ENCODE results near the gene PDE4C.

Gene PDE4C

DNA sequence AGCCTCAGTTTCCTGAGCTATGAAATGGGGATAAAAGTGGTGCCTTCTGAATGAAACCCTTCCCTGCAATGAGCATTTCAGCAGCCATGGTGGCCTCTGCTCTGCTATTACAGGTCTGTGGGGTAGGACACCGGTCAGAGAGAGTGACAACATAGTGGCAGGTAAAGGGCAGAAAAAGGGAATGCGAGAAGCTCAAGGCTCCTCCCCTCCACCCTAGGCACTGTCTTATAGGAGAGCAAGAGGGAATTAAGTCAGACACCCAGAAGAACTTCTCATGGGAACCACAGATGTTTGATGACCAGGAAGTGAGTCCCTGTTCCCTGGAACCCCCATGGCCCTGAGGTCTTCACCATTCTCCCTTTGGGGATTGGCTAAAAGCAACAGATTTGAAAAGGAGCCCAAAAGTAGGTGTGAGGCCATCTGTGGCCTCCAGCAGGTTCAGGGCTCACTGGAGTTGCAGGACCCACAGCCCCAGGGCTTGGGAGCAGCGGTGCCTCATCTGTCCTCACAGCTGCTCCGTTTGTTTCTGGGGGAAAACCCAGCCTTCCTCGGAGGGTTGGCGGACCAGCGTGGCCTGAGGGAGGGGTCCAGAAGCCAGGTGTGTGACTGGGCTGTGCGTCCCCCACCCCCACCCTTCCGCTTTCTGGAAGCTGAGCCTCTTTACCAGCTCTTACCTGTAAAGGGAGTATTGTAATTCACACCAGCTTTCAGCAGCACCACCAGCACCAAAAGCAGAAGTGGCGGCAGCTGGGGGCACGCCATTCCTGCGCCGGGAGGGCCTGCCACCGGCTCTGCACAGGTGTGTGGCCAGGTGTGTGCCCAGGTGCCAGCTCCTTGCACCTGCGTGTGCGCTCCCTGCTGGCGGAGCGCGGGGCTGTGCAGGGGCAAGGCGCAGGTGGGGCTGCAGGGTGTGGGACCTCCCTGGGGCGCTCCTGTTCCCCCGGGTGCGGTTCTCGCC is 28.6 kb upstream of the PDE4C start:
- DNase-seq (ENCODE audit: low read depth in 2 of 2) = no peak

DNA sequence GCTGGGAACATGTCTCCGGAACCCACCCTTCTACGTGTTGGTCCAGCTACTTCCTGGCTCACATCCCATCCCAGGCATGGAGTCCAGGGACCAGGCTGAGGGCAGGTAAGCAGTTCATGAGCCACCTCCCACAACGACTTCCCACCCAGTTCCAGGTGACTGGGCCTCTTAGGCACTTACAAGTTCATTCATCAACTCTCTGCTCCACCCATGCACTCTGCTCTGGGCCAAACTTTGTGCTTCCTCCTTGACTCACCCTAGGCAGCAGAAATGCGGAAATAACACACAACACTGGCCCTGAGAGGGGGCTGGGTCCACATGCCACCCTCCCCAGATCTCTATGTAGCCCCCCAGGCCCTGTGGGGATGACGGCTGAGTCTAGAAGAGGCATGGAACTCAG is 27.5 kb upstream of the PDE4C start:
- DNase-seq (ENCODE audit: low read depth in 2 of 2) = no peak

- no peak for DNase-seq (ENCODE audit: low read depth in 2 of 2)
Measured at GRCh38 chr19:18253130-18253529, 26.9 kb upstream of the PDE4C start.

- no peak for DNase-seq (ENCODE audit: low read depth in 2 of 2)
Measured at GRCh38 chr19:18252370-18252717, 26.1 kb upstream of the PDE4C start.

- DNase-seq (ENCODE audit: low read depth in 2 of 2) = peak; percentile 63 to 64
Measured at GRCh38 chr19:18251587-18252369, 25.5 kb upstream of the PDE4C start.

- no peak for DNase-seq (ENCODE audit: low read depth in 2 of 2)
Measured at GRCh38 chr19:18249834-18250233, 23.6 kb upstream of the PDE4C start.

DNA sequence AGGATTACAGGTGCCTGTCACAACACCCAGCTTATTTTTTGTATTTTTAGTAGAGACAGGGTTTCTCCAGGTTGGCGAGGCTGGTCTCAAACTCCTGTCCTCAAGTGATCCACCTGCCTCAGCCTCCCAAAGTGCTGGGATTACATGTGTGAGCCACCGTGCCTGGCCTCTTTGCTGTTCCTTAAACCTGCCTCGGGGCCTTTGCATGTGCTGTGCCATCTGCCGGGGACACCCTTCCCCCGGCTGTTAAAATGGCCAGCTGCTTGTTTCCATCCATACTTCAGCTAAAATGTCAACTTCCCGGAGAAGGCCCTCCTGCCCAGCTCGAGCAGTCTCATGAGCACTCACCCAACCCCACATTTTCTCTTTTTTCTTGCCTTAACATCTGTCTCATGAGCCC is 19.1 kb upstream of the PDE4C start:
- no peak for DNase-seq (ENCODE audit: low read depth in 2 of 2)

- no peak for DNase-seq (ENCODE audit: low read depth in 2 of 2)
Measured at GRCh38 chr19:18239303-18239702, 13.1 kb upstream of the PDE4C start.

DNA sequence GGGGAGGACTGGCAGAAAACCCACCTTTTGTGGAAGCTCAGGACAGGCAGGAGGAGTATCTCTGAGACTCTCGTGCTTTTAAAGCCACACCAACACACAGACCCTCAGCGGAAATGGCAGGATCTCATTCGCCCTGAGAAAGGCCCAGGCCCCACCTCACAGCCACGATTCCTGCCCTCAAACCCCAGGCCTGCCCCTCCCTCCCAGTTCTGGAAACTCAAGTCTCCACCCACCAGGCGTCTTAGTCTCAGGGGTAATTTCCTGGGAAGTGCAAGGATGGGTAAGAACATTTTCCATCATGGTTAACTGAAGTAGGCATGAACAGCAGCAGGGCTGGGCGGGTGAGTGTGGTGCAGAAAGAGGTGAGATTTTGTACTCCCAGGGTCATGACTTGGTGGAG is 8.0 kb upstream of the PDE4C start:
- DNase-seq (ENCODE audit: low read depth in 2 of 2) = no peak

GRCh38 chr19:18233224-18233825 is 7.1 kb upstream of the PDE4C start:
- no peak for DNase-seq (ENCODE audit: low read depth in 2 of 2)

- DNase-seq (ENCODE audit: low read depth in 2 of 2) = no peak
Measured at GRCh38 chr19:18232540-18233223, 6.4 kb upstream of the PDE4C start.

- no peak for DNase-seq (ENCODE audit: low read depth in 2 of 2)
Measured at GRCh38 chr19:18231775-18232174, 5.5 kb upstream of the PDE4C start.

DNA sequence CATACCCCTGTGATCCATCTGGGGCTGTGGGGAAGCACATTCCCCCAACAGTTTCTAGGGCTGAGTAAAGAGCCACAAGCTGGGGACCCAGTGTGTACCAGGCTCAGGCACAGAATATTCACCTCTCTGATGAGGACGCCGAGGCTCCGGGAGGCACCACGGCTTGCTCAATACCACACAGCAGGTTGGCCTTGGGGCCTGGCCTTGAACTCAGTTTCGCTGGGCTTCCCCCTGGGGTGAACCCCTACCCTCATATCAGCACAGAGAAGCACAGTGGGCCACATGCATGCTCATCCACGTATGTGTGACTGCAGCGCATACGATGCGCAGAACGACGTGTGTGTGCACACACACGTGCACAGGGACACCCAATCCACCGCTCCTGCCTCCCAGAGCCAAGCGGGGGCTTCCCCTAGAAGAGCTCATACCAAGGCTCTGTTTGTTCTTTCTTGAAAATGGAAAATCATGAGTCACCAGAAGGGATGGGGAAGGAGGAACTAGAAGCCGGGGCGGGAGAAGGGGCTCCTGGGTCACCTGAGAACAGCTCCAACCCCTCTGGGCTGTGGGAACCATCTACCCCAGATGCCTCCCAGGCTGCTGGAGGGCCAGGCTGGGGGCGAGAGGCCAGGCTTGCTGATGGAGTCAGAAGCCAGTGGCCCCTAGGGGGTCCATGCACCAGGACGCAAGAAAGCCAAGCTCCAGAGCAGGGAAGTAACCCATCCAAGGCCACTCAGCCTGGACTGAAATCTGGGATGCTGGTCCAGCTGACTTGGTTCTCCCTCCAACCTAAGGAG is 4.9 kb upstream of the PDE4C start:
- DNase-seq (ENCODE audit: low read depth in 2 of 2) = no peak

GRCh38 chr19:18229915-18230314 is 3.7 kb upstream of the PDE4C start:
- DNase-seq (ENCODE audit: low read depth in 2 of 2) = no peak

DNA sequence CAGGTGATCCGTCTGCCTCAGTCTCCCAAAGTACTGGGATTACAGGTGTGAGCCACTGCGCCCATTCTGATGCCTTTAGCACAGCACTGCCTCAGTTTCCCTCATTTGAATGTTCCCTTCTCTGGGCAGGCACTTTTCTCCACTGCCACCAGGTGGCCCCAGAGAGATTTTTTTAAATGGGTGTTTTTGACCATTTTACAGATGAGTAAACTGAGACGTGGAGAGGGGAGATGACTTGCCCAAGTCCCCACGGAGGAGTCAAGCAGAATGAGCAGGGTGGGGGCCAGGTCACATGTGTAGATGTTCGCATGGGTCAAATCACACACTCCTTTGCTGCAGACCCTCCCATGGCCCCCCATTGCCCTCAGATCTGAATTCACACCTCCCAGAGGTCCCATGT is 3.2 kb upstream of the PDE4C start:
- no peak for DNase-seq (ENCODE audit: low read depth in 2 of 2)

DNA sequence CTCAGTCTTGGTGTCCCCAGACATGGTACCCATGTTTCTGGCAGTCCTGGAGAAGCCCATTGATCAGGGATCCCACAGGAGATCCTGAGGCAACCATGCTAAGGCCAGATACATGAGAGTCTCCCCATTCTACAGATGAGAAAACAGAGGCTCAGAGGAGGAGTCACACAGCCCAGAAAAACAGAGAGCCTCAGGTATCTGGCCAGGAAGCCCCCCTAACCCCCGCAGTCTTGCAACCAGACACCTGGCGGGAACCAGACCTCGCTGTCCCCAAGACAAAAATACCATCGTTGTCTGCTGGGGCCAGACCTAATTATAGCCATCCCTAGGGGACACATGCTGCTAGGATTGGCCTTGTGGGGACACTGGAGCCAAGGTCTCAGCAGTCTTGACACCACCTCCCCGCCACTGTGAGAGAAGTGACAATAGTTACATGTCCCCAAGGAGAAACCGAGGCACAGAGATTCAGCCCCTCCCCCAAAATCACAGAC is 1.6 kb upstream of the PDE4C start:
- DNase-seq (ENCODE audit: low read depth in 2 of 2) = no peak

- DNase-seq (ENCODE audit: low read depth in 2 of 2) = no peak
Measured at GRCh38 chr19:18226956-18227780, 930 bp upstream of the PDE4C start.

GRCh38 chr19:18225355-18225701 is 910 bp downstream of the PDE4C start:
- DNase-seq (ENCODE audit: low read depth in 2 of 2) = no peak

DNA sequence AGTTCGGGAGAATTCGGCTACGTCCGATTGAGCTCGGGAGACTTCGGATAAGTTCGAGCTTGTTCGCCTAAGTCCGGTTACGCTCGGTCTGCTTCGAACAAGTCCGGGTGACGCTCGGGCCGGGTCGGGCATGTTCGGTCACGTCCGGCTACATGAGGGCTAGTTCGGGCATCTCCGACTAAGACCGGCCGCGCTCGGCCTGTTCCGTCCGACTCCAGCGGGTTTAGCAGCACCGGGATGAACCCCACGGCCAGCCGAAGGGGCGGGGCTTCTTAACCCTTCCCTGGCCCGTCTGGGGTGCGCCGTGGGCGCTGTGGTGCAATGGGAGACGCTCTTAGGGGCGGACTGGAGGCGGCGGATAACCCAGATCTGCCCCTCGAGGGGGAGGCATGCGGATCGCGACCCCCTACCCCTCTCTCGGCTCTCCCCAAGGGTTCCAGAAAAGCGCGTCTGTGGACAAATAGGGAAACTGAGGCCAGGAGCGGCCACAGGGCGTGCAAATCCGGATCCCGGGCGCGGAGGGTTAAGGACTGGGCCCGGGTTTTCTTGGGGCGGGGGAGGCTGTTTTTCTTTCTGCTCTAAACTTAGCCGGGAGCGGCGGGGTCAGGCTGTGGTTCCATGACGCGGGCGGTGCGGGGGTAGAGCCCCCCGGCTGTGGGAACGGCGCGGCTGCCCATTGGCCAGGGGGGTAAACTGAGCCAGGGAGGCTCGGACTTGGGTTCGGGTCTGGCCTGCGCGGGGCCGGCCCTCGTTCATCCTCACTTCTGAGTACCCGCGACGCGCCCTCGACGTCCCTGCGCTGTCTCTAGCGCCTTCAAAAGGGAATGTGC is 1.5 kb downstream of the PDE4C start:
- peak; percentile 50 to 55 for DNase-seq (ENCODE audit: low read depth in 2 of 2)

Measured in activated CD8-positive, alpha-beta memory T cell treated with anti-CD3 and anti-CD28 coated beads for 4 hours (primary cell).